ENCODE measurements around the gene FAM13A. TPM values are rescaled to one million over a fixed set of nuclear protein-coding genes. Genes with fewer than 3 reads are reported as not detected.

Gene FAM13A
- polyA plus RNA-seq, 1 experiment = 9.5 TPM

- ChIA-PET POLR2A (interaction anchor here (0.6 kb wide), 1 partner anchor 38 kb away, joined by 25 read pairs; no protein-coding TSS in a partner anchor), CTCF (no interaction called here)
- H3K4me3 ChIP-seq (ENCODE audit: low read depth, low read length) = no peak overlapping the region
- H3K27me3 ChIP-seq (ENCODE audit: control insufficient read depth, insufficient read depth, low read length) = no peaks in the 10 kb centered on the region
- no peak for TF ChIP-seq CTCF (IDR thresholded peaks at IDR 0.05; ENCODE audit: insufficient read depth, low read depth, low read length)
- DNase-seq (ENCODE audit: low read depth) = no peak
- H3K36me3 ChIP-seq (ENCODE audit: control insufficient read depth, insufficient read depth, low read length) = no peaks in the 10 kb centered on the region
These were observed 246.7 kb downstream of the FAM13A start for GRCh38 chr4:88810325-88810724.

DNA sequence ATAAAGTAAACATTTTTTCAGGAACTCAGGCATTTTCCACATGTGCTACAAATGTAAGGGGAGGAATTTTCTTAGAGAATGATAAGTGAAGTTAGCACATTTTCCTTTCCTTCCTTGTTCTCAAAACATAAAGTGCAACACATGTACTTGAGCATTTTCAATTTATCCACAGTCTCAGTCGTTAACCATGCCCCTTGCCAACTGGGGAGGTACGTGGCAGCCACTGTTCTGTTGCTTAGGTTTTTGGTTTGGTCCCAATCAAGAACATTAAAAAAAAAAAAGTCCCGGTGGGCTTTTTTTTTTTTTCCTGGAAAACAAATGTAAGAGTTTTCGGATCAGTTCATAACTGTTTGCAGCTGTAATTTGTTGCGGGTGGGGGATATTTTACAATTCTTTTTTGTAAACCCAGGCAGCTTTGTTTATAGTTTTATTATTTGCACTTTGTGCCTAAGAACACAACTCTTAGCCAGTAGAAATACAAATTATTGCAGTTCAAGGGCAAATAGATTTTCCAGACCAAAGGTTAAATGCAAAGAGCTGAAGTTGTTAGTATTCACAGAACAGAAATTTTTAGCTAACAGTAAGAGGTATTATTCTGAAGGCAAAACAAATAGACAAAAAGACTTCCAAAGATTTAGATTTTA, 247.3 kb downstream of the FAM13A start:
- H3K27me3 ChIP-seq (ENCODE audit: control insufficient read depth, insufficient read depth, low read length) = no peaks in the 10 kb centered on the region
- DNase-seq (ENCODE audit: low read depth) = no peak
- H3K36me3 ChIP-seq (ENCODE audit: control insufficient read depth, insufficient read depth, low read length) = no peaks in the 10 kb centered on the region
- H3K4me3 ChIP-seq (ENCODE audit: low read depth, low read length) = no peak overlapping the region
- CTCF ChIA-PET = interaction anchor here (1.2 to 1.5 kb wide), 2 partner anchors 8 to 214 kb away, joined by 5 to 6 read pairs; no protein-coding TSS in a partner anchor
- POLR2A ChIA-PET = interaction anchor here (0.6 kb wide), 1 partner anchor 38 kb away, joined by 25 read pairs; no protein-coding TSS in a partner anchor
- TF ChIP-seq CTCF (IDR thresholded peaks at IDR 0.05; ENCODE audit: insufficient read depth, low read depth, low read length) = no peak

GRCh38 chr4:88809101-88809500, 247.9 kb downstream of the FAM13A start:
- H3K27me3 ChIP-seq (ENCODE audit: control insufficient read depth, insufficient read depth, low read length) = no peaks in the 10 kb centered on the region
- ChIA-PET CTCF (interaction anchor here (1.2 to 1.5 kb wide), 3 partner anchors 8 to 214 kb away, joined by 5 to 6 read pairs (median 5); no protein-coding TSS in a partner anchor), POLR2A (no interaction called here)
- no peak overlapping the region for H3K4me3 ChIP-seq (ENCODE audit: low read depth, low read length)
- H3K36me3 ChIP-seq (ENCODE audit: control insufficient read depth, insufficient read depth, low read length) = no peaks in the 10 kb centered on the region
- DNase-seq (ENCODE audit: low read depth) = no peak
- no peak for TF ChIP-seq CTCF (IDR thresholded peaks at IDR 0.05; ENCODE audit: insufficient read depth, low read depth, low read length)

DNA sequence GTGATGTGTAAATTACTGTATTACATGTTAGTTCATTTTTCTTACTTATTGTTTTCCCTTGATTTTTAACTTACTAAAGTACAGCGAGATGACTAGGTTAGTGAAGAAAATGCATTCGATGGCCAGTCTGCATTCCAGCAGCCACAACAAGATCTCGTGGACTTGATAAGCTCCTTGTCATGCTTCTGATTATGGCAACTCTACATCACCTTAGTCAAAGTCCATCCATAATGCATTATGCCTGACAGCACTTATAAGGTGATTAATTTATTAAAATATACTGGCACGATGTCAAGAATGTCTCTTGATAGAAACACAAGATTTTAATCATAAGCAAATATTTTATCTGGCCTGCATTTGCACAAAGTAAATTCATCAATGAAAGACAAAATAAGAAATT, 249.5 kb downstream of the FAM13A start:
- Histone ChIP-seq H3K27me3 (ENCODE audit: control insufficient read depth, insufficient read depth, low read length) (no peaks in the 10 kb centered on the region), H3K4me3 (ENCODE audit: low read depth, low read length) (no peak overlapping the region), H3K36me3 (ENCODE audit: control insufficient read depth, insufficient read depth, low read length) (no peaks in the 10 kb centered on the region)
- ChIA-PET POLR2A (interaction anchor here (0.7 kb wide), 1 partner anchor 11 kb away, joined by 3 read pairs; no protein-coding TSS in a partner anchor), CTCF (interaction anchor here (1.8 kb wide), 1 partner anchor 12 kb away, joined by 5 read pairs; no protein-coding TSS in a partner anchor)
- DNase-seq (ENCODE audit: low read depth) = no peak
- TF ChIP-seq CTCF (IDR thresholded peaks at IDR 0.05; ENCODE audit: insufficient read depth, low read depth, low read length) = no peak

- Histone ChIP-seq H3K36me3 (ENCODE audit: control insufficient read depth, insufficient read depth, low read length) (no peaks in the 10 kb centered on the region), H3K27me3 (ENCODE audit: control insufficient read depth, insufficient read depth, low read length) (no peaks in the 10 kb centered on the region), H3K4me3 (ENCODE audit: low read depth, low read length) (no peak overlapping the region)
- ChIA-PET CTCF (interaction anchor here (1.3 kb wide), 1 partner anchor 9 kb away, joined by 3 read pairs; no protein-coding TSS in a partner anchor), POLR2A (no interaction called here)
- DNase-seq (ENCODE audit: low read depth) = no peak
- no peak for TF ChIP-seq CTCF (IDR thresholded peaks at IDR 0.05; ENCODE audit: insufficient read depth, low read depth, low read length)
These were observed 252.8 kb downstream of the FAM13A start for GRCh38 chr4:88804234-88804633.

All from BJ (cell line).